ENCODE results near the gene FRMPD1. TPM values are rescaled to one million over a fixed set of nuclear protein-coding genes. Genes with fewer than 3 reads are reported as not detected.

FRMPD1 gene
- total and polyA plus RNA-seq, 2 donors from 2014 or later, result 0.19 to 0.90 TPM

- intact Hi-C loops (cut with DNase I), result no loop called here
Measured at GRCh38 chr9:37643214-37643613, 7.5 kb upstream of the FRMPD1 start.

GRCh38 chr9:37645903-37646506 lies 4.7 kb upstream of the FRMPD1 start:
- Histone ChIP-seq H3K9ac (ENCODE audit: low read length in 3 of 3) (no peak overlapping the region), H3K9me3 (ENCODE audit: control insufficient read depth in 2 of 3, insufficient read depth in 1 of 3, low read length in 3 of 3) (no peaks in the 10 kb centered on the region), H3K36me3 (ENCODE audit: control insufficient read depth in 2 of 3, insufficient read depth in 3 of 3, low read length in 3 of 3) (no peaks in the 10 kb centered on the region), H3K4me1 (ENCODE audit: control insufficient read depth in 2 of 3, insufficient read depth in 2 of 3, low read depth in 1 of 3, low read length in 3 of 3) (peaks cover 0 to under 1% (median 0%) of the 10 kb centered on the region in 3 donors), H3K27ac (ENCODE audit: low read depth in 2 of 2, low read length in 2 of 2) (no peak overlapping the region), H3K27me3 (ENCODE audit: control insufficient read depth, insufficient read depth, low read length) (no peaks in the 10 kb centered on the region), H3K4me3 (ENCODE audit: low read length in 3 of 3) (no peak overlapping the region)
- FAIRE-seq, result no peak
- DNase-seq, result no peak
- intact Hi-C loops (cut with DNase I), result no loop called here
- no peak for TF ChIP-seq CTCF (IDR thresholded peaks at IDR 0.05; ENCODE audit: borderline replicate concordance, extremely low read depth, insufficient read depth)

More at GRCh38 chr9:37643214-37643613, 7.5 kb upstream of the FRMPD1 start:
- no peak for TF ChIP-seq CTCF (IDR thresholded peaks at IDR 0.05; ENCODE audit: borderline replicate concordance, extremely low read depth, insufficient read depth)
- Histone ChIP-seq H3K9me3 (ENCODE audit: control insufficient read depth in 2 of 3, insufficient read depth in 1 of 3, low read length in 3 of 3) (no peaks in the 10 kb centered on the region), H3K27ac (ENCODE audit: low read depth in 2 of 2, low read length in 2 of 2) (no peak overlapping the region), H3K36me3 (ENCODE audit: control insufficient read depth in 2 of 3, insufficient read depth in 3 of 3, low read length in 3 of 3) (no peaks in the 10 kb centered on the region), H3K4me1 (ENCODE audit: control insufficient read depth in 2 of 3, insufficient read depth in 2 of 3, low read depth in 1 of 3, low read length in 3 of 3) (no peaks in the 10 kb centered on the region), H3K9ac (ENCODE audit: low read length in 3 of 3) (no peak overlapping the region), H3K27me3 (ENCODE audit: control insufficient read depth, insufficient read depth, low read length) (no peaks in the 10 kb centered on the region), H3K4me3 (ENCODE audit: low read length in 3 of 3) (no peak overlapping the region)
- DNase-seq (no peak), FAIRE-seq (no peak)

GRCh38 chr9:37650299-37650872 lies 368 bp upstream of the FRMPD1 start:
- DNase-seq (peak in 1 of 5 donors; percentile 4), FAIRE-seq (no peak)
- H3K4me1 ChIP-seq (ENCODE audit: control insufficient read depth in 2 of 3, insufficient read depth in 2 of 3, low read depth in 1 of 3, low read length in 3 of 3), result peaks cover 0 to 7% (median 6%) of the 10 kb centered on the region in 3 donors
- H3K4me3 ChIP-seq (ENCODE audit: low read length in 3 of 3), result peak overlapping the region in 1 of 3 donors; percentile 28
- peaks cover 5% of the 10 kb centered on the region for H3K27me3 ChIP-seq (ENCODE audit: control insufficient read depth, insufficient read depth, low read length)
- intact Hi-C loops (cut with DNase I), result no loop called here
- TF ChIP-seq CTCF (IDR thresholded peaks at IDR 0.05; ENCODE audit: borderline replicate concordance, extremely low read depth, insufficient read depth), result no peak
- H3K9ac ChIP-seq (ENCODE audit: low read length in 3 of 3), result no peak overlapping the region
- H3K36me3 ChIP-seq (ENCODE audit: control insufficient read depth in 2 of 3, insufficient read depth in 3 of 3, low read length in 3 of 3), result no peaks in the 10 kb centered on the region
- H3K9me3 ChIP-seq (ENCODE audit: control insufficient read depth in 2 of 3, insufficient read depth in 1 of 3, low read length in 3 of 3), result no peaks in the 10 kb centered on the region
- no peak overlapping the region for H3K27ac ChIP-seq (ENCODE audit: low read depth in 2 of 2, low read length in 2 of 2)

Data from kidney (tissue), 14 donors.